Measurements from ENCODE around the gene FSD1L.

FSD1L gene

GRCh38 chr9:105447814-105448812, at the start of gene FSD1L:
TSS of gene FSD1L (plus strand) at chr9:105448034. CDS start at chr9:105448221, 187 bp downstream.
- DNase-seq, result peak; percentile 90

DNA sequence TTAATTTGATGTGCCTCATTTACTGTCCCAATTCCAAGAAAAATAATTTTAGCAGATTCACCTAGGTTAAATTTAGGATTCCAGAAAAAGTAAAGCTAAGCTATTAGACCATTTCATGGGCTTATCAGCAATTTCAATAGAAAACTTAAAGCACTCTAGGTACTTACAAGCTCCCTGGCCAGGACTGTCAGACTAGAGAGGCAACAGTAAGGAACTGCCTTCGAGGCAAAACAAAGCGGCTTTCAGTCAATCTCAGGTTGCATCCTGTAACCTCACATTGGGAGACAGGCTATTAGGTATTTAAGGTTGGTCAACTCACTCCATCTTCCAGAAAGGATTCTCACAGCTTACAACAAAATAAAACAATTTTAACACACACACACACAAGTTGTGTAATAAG, 48.7 kb upstream of the FSD1L start:
- DNase-seq, result no peak

DNA sequence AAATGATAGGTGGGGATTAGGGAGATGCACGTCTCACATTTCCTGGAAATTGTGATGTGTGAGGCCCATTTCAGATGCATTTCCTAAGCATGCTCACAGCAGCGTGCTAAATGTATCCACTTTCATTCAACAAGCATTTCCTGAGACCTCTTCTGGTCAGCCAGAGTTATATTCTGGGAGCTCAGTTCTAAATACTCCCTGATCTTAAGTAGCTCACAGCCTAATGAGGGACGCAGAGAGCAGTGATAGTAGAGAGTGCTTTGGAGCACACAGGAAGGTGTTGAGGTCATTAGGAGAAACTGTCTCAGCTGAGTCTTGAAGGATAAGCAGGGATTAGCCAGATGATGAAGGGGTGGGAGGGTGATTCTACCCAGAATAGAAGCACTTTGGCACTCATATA, 46.2 kb upstream of the FSD1L start:
- DNase-seq, result no peak

DNA sequence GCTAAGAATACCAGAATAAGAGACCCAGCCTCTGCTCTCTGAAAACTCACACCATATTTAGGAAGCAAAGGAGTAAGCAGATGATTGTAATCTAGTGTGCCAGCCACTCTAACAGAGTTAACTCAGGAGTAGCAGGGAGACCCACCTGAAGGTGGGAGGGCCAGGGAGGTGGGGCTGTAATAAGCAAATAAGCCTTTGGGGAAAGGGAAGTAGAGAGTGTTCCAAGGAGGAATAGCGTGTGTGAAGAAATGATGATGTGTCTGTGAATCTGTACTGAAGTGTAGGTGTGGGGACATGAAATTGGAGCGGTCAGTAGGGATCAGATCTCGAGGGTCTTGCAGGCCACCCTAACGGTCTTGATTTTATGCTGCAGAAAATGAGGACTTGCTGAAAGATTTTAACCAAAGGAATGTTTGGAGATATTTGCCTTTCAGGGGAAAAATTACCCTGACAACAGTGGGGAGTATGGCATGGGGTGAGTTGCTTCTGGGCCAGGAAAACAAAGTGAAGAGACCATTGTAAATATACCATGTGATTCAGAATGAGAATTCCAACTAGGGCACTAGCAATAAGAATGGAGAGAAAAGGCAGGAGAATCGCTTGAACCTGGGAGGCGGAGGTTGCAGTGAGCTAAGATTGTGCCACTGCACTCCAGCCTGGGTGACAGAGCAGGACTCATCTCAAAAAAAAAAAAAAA, 44.1 kb upstream of the FSD1L start:
- no peak for DNase-seq

DNA sequence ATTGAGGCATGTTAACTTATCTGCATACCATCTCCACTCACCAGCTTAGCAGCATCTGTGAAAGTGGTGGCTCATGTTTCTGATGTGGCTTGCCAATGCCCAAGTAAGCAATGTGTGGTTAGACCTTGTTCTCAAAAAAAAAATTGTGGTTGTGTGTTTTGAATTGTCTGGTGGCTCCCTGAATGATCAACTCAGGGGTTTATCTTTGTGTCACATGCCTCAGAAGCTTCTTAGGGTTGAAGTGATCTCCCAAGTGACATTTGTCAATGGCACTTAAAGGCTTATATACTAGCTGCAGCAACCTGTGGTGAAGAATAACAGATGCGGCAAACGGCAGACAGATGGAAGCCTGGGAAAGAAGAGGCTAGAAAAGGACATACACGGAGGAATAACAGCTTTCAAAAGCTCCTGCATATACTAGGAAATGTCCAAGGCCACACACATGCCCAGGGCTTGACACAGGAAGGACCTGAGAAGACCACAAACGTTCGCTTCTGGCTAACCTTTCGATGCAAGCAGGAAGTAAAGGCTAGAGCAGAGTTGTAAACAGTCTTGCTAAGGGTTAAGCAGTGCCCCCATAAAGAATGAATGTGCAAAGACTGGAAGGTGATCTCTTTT, 42.2 kb upstream of the FSD1L start:
- DNase-seq, result no peak

DNA sequence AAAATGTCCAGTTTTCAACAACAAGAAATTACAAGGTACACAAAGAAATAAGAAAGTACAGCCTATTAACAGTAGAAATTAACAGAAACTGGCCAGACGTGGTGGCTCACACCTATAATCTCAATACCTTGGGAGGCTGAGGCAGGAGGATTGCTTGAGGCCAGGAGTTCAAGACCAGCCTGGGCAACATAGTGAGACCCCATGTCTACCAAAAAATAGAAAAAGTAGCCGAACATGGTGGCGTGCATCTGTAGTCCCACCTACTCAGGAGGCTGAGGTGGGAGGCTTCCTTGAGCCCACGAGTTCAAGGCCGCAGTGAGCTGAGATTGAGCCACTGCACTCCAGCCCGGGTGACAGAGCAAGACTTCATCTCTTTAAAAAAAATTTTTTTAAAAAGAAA, 41.5 kb upstream of the FSD1L start:
- DNase-seq, result no peak

GRCh38 chr9:105413525-105413924, 34.3 kb upstream of the FSD1L start:
- no peak for DNase-seq

GRCh38 chr9:105414947-105415661, 32.7 kb upstream of the FSD1L start:
- DNase-seq, result peak; percentile 52

DNA sequence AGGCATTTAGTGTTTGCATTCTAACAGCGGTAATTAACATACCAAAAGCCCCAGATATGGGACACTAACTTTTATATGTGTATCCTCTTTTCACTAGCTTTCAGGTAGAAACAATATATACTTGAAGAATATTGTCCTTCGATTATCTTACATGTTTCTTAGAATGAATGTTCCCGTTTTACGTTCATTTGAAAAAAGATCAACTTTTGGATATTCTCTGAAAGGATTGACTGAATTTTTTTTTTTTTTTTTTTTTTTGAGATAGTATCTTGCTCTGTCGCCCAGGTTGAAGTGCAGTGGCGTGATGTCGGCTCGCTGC, 32.2 kb upstream of the FSD1L start:
- DNase-seq, result no peak

DNA sequence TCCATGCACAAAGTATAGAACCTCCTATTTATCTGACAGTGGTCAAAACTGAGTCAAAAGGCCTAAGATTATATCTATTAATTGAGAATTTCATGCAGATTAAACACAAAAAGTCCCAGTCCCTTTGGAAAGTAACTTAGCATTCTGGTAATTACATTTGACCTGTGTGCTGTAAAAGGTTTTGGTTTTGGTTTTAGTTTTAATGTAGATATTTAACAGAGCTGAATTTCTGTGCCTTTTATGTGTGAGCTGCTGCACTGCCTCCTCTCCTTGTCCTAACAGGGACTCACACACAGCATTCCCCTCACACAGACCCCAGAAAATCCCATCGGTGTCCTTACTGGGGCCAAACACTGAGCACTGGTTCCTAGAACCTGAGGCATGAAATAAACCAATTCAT, 31.0 kb upstream of the FSD1L start:
- no peak for DNase-seq

- no peak for DNase-seq
Observed at GRCh38 chr9:105418588-105419500, 29.0 kb upstream of the FSD1L start.

- DNase-seq, result no peak
Observed at GRCh38 chr9:105419816-105420597, 27.8 kb upstream of the FSD1L start.

GRCh38 chr9:105421154-105421553, 26.7 kb upstream of the FSD1L start:
- DNase-seq, result no peak

- no peak for DNase-seq
Observed at GRCh38 chr9:105421864-105422263, 26.0 kb upstream of the FSD1L start.

DNA sequence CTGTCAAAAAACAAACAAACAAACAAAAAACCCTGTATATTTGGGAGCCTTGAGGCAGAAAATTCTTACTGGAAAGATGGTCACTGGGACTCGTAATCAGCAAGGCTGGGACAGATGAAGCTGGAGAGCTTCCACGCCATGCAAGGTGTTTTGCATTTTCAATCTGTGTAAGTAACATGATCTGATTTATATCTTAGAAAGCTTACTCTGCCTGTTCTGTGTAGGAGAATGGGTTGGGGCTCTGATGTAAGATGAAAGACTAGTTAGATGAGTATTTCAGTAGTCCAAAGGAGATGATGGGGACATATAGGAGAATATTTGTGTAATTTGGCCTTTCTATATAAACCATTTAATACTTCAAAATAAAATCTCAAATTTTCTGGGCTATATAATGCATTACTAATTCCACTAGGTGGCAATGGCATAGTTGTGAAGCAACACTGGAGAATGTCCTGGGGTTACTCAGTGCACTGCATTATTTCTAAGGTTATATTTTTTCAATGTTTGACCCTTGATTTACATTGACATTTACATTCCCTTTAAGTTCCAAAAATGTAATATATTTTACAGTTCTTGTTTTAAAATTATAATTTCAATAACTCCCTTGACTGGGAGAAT, 21.9 kb upstream of the FSD1L start:
- DNase-seq, result no peak

GRCh38 chr9:105426657-105427056, 21.2 kb upstream of the FSD1L start:
- no peak for DNase-seq

GRCh38 chr9:105431424-105432246, 16.2 kb upstream of the FSD1L start:
- no peak for DNase-seq

- no peak for DNase-seq
Observed at GRCh38 chr9:105432247-105432842, 15.5 kb upstream of the FSD1L start.

DNA sequence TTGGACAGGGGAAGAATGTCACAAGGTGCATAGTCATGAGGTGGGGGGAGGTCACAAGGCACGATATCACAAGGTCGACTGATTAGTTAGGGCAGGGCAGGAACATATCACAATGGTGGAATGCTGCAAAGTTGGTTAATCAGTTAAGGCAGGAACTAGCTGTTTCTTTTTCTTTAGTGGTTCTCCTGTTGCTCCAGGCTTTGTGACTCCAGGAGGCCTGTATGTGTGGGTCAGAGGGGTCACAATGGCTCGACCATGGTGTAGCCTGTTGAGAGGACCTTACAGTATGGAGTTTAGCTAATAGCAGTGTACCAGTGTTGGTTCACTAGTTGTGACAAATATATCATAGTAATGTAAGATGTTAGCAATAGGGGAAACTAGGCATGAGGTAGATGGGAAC, 12.4 kb upstream of the FSD1L start:
- no peak for DNase-seq

All from left hindlimb (tissue), 1 donor.